GM12891 (cell line): Measurements from ENCODE around the gene MISP.

ENCODE experiments used
- PAX5 ChIP-seq: IDR thresholded peaks from 2 replicates; pipeline ENCODE4 v1.6.1; 2011; ENCODE audit warnings: low read length, moderate library complexity, mild to moderate bottlenecking; ENCODE audit not compliant: insufficient read depth, severe bottlenecking
- POLR2A ChIP-seq: IDR thresholded peaks from 2 replicates; pipeline ENCODE4 v1.6.1; 2011; ENCODE audit warnings: low read depth, low read length, control low read depth
- POLR2AphosphoS5 ChIP-seq: IDR thresholded peaks from 2 replicates; pipeline ENCODE4 v1.6.1; 2011; ENCODE audit warnings: low read depth, low read length, control low read depth
- POU2F2 ChIP-seq: IDR thresholded peaks from 2 replicates; pipeline ENCODE4 v1.6.1; 2011; ENCODE audit warnings: low read depth, mild to moderate bottlenecking, control low read depth, low read length, moderate library complexity
- SPI1 ChIP-seq: IDR thresholded peaks from 2 replicates; pipeline ENCODE4 v1.6.1; 2011; ENCODE audit warnings: low read depth, low read length, control low read depth
- TAF1 ChIP-seq: IDR thresholded peaks from 2 replicates; pipeline ENCODE4 v1.6.1; 2011; ENCODE audit warnings: low read depth, low read length, control low read depth

DNA sequence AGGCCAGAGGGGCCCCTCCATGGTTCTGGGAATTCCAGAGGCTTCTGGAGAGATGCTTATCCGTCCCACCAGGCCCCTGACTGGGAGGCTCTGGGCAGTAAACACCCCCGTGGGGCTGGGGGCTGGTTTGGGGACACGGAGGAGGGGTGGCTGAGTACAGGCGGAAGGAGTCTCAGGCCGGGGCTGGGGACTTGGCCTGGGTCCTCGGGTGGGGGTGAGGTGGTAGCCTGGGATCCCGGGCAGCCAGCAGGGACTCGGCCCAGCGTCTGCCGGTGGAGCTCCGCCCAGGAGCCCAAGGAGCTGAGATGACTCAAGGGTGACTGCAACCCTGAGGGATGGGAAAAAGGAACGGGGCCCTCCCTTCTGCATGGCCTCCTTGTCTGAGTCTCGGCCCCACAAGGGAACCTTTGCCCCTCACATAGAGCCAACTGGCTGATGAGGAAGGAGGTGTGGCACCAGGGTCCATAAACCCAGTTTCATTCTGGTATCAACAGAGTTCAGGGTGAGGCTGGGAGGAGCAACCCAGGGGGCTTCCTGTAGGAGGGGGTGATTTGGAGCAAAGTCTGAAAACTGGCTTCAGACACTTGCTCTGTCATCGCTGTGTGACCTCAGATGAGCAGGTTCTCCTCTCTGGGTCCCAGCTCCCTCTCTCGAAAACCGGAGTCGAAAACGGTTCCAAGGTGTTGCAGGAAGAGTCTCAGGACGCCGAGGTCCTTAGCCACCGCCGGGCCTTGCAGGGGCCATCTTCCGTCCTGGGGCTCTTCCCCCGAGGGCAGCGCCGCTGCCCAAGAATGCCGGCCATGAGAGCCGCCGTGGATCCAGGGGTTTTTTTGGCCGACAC is 809 bp downstream of the MISP start:
- TF ChIP-seq SPI1: no peak
- TF ChIP-seq POLR2A: no peak
- TF ChIP-seq POLR2AphosphoS5: no peak
- no peak for TF ChIP-seq POU2F2
- TF ChIP-seq TAF1: no peak
- TF ChIP-seq PAX5: no peak
